H1 (cell line): ENCODE data around the gene GNLY. TPM values are rescaled to one million over a fixed set of nuclear protein-coding genes. Genes with fewer than 3 reads are reported as not detected.

ENCODE experiments used
- CTCF ChIA-PET: fragments of 300-600 bp; sonication (Branson Sonifier 250); formaldehyde crosslinking; loops from one replicate; lab custom pipeline; 2021; ENCODE audit not compliant: partially characterized antibody; lab: Charles Lee
- POLR2A ChIA-PET: fragments of 300-600 bp; sonication (Branson Sonifier 250); formaldehyde crosslinking; loops from one replicate; lab custom pipeline; 2021; ENCODE audit warnings: inconsistent platforms; ENCODE audit not compliant: partially characterized antibody; lab: Charles Lee
- DNase-seq, 2 experiments: peaks; one replicate each; pipeline versions ENCODE4 v3.0.0 to v3.0.0-alpha.2; 2010 to 2022; ENCODE audit warnings: low spot score in 2 of 2, low read depth in 1 of 2, mixed read lengths in 1 of 2
- FAIRE-seq: peaks from 2 replicates; lab custom pipeline; 2011; peaks lifted over from hg19 to GRCh38; lab: Jason Lieb, UNC
- H2AFZ ChIP-seq: 2 replicates; pipeline ENCODE4 v1.8.1; 2012; ENCODE audit warnings: low read length, inconsistent platforms
- H2AK5ac ChIP-seq: 2 replicates; pipeline ENCODE4 v1.6.1; 2013; ENCODE audit warnings: low read depth, low read length
- H2BK120ac ChIP-seq: replicated peaks from 2 replicates; pipeline ENCODE3; 2013; ENCODE audit warnings: low read depth, low read length, inconsistent platforms
- H2BK12ac ChIP-seq: 2 replicates; pipeline ENCODE4 v1.6.1; 2013; ENCODE audit warnings: low read depth, low read length
- H2BK15ac ChIP-seq: 2 replicates; pipeline ENCODE4 v1.6.1; 2013; ENCODE audit warnings: low read length
- H2BK20ac ChIP-seq: 2 replicates; pipeline ENCODE4 v1.6.1; 2013; ENCODE audit warnings: low read length
- H2BK5ac ChIP-seq: 2 replicates; pipeline ENCODE4 v1.6.1; 2013; ENCODE audit warnings: low read depth, low read length
- H3K14ac ChIP-seq: 2 replicates; pipeline ENCODE4 v1.6.1; 2013; ENCODE audit warnings: inconsistent platforms; ENCODE audit not compliant: insufficient read length
- H3K18ac ChIP-seq: 2 replicates; pipeline ENCODE4 v1.6.1; 2013; ENCODE audit warnings: low read length; ENCODE audit errors: extremely low read depth
- H3K23ac ChIP-seq: 2 replicates; pipeline ENCODE4 v1.6.1; 2013; ENCODE audit warnings: inconsistent platforms; ENCODE audit not compliant: insufficient read length
- H3K23me2 ChIP-seq: 2 replicates; pipeline ENCODE4 v1.6.1; 2013; ENCODE audit warnings: low read depth, low read length
- H3K27ac ChIP-seq: 2 replicates; pipeline ENCODE4 v1.6.1; 2011; ENCODE audit warnings: low read depth, low read length, inconsistent platforms
- H3K27me3 ChIP-seq, 4 experiments: replicated peaks in 1 of 4; 1 replicate in 1 of 4; 2 replicates in 3 of 4; pipeline versions ENCODE4 v1.6.1 to v1.8.1; 2011 to 2013; ENCODE audit warnings: low read length in 3 of 4, mild to moderate bottlenecking in 3 of 4, inconsistent platforms in 2 of 4, mixed read lengths in 2 of 4, moderate library complexity in 1 of 4; ENCODE audit not compliant: control insufficient read depth in 3 of 4, insufficient read depth in 3 of 4; ENCODE audit errors: extremely low read depth in 1 of 4
- H3K36me3 ChIP-seq, 4 experiments: 2 replicates each; pipeline versions ENCODE4 v1.6.1 to v1.8.1; 2011 to 2013; ENCODE audit warnings: mild to moderate bottlenecking in 4 of 4, low read length in 3 of 4, moderate library complexity in 2 of 4, control low read depth in 1 of 4, inconsistent platforms in 1 of 4; ENCODE audit not compliant: insufficient read depth in 4 of 4, control insufficient read depth in 2 of 4
- H3K4ac ChIP-seq: replicated peaks from 2 replicates; pipeline ENCODE3; 2013; ENCODE audit warnings: low read length, low read depth, mixed read lengths, inconsistent platforms; ENCODE audit not compliant: insufficient read length
- H3K4me1 ChIP-seq, 4 experiments: replicated peaks in 1 of 4; 1 replicate in 1 of 4; 2 replicates in 3 of 4; pipeline versions ENCODE4 v1.6.1 to v1.8.1; 2011 to 2013; ENCODE audit warnings: low read length in 3 of 4, inconsistent platforms in 2 of 4, mixed read lengths in 1 of 4; ENCODE audit not compliant: insufficient read depth in 4 of 4, control insufficient read depth in 3 of 4
- H3K4me2 ChIP-seq, 2 experiments: 2 replicates each; pipeline versions ENCODE4 v1.6.1 to v1.8.1; 2011 to 2013; ENCODE audit warnings: low read depth in 2 of 2, low read length in 2 of 2, control low read depth in 1 of 2, inconsistent platforms in 1 of 2, mild to moderate bottlenecking in 1 of 2; ENCODE audit not compliant: insufficient read depth in 1 of 2
- H3K4me3 ChIP-seq, 4 experiments: fragments of 200-600, 300-600 bp in 1 of 4; sonication (generic), shearing (Covaris generic), sonication (Bioruptor Twin) in 1 of 4; 2 replicates each; pipeline versions ENCODE4 v1.5.1 to v1.8.1; 2011 to 2016; ENCODE audit warnings: low read length in 4 of 4, low read depth in 3 of 4, control low read depth in 2 of 4, inconsistent platforms in 2 of 4, mild to moderate bottlenecking in 2 of 4, mixed read lengths in 1 of 4, moderate library complexity in 1 of 4; ENCODE audit not compliant: insufficient read depth in 2 of 4; ENCODE audit errors: extremely low read depth in 1 of 4
- H3K56ac ChIP-seq: replicated peaks from 2 replicates; pipeline ENCODE3; 2013; ENCODE audit warnings: low read depth, mild to moderate bottlenecking, mixed read lengths, low read length, inconsistent platforms; ENCODE audit not compliant: insufficient read length
- H3K79me1 ChIP-seq: 2 replicates; pipeline ENCODE4 v1.6.1; 2013; ENCODE audit warnings: low read depth, low read length, control low read depth
- H3K79me2 ChIP-seq, 2 experiments: 2 replicates each; pipeline versions ENCODE4 v1.6.1 to v1.8.1; 2012 to 2013; ENCODE audit warnings: low read length in 2 of 2, mild to moderate bottlenecking in 2 of 2, inconsistent platforms in 1 of 2; ENCODE audit not compliant: insufficient read depth in 2 of 2, control insufficient read depth in 1 of 2
- H3K9ac ChIP-seq, 4 experiments: replicated peaks in 1 of 4; 1 replicate in 1 of 4; 2 replicates in 3 of 4; pipeline versions ENCODE4 v1.6.1 to v1.8.1; 2011 to 2013; ENCODE audit warnings: low read depth in 3 of 4, low read length in 3 of 4, control low read depth in 2 of 4, mild to moderate bottlenecking in 2 of 4, moderate library complexity in 2 of 4, inconsistent platforms in 1 of 4; ENCODE audit errors: extremely low read depth in 1 of 4
- H3K9me3 ChIP-seq, 2 experiments: 2 replicates each; pipeline versions ENCODE4 v1.6.1 to v1.8.1; 2012 to 2013; ENCODE audit warnings: mild to moderate bottlenecking in 2 of 2, moderate library complexity in 2 of 2, control low read depth in 1 of 2, inconsistent platforms in 1 of 2, low read depth in 1 of 2, low read length in 1 of 2, mixed read lengths in 1 of 2; ENCODE audit not compliant: insufficient read depth in 2 of 2
- H4K20me1 ChIP-seq, 2 experiments: replicated peaks in 1 of 2; 2 replicates each; pipeline versions ENCODE3 to v1.8.1; 2011 to 2013; ENCODE audit warnings: inconsistent platforms in 2 of 2, low read length in 2 of 2, mild to moderate bottlenecking in 1 of 2; ENCODE audit not compliant: insufficient read depth in 2 of 2, control insufficient read depth in 1 of 2
- H4K5ac ChIP-seq: 2 replicates; pipeline ENCODE4 v1.6.1; 2013; ENCODE audit warnings: low read length, low read depth, mixed read lengths, inconsistent platforms; ENCODE audit not compliant: insufficient read length
- H4K8ac ChIP-seq: 2 replicates; pipeline ENCODE4 v1.8.0; 2013; ENCODE audit warnings: mild to moderate bottlenecking, moderate library complexity, low read length, inconsistent platforms; ENCODE audit not compliant: insufficient read depth; ENCODE audit errors: extremely low read depth
- H4K91ac ChIP-seq: replicated peaks from 2 replicates; pipeline ENCODE3; 2013; ENCODE audit warnings: low read length, mixed read lengths, inconsistent platforms; ENCODE audit not compliant: insufficient read length
- EGR1 ChIP-seq: IDR thresholded peaks from 2 replicates; pipeline ENCODE4 v1.6.1; 2011; ENCODE audit warnings: low read depth, low read length, borderline replicate concordance
- EP300 ChIP-seq, 2 experiments: IDR thresholded peaks; 1 replicate in 1 of 2; 2 replicates in 1 of 2; pipeline ENCODE4 v1.6.1; 2011 to 2012; ENCODE audit warnings: low read depth in 2 of 2, low read length in 2 of 2, mild to moderate bottlenecking in 2 of 2, borderline replicate concordance in 1 of 2, inconsistent platforms in 1 of 2, moderate library complexity in 1 of 2
- GABPA ChIP-seq: IDR thresholded peaks from 2 replicates; pipeline ENCODE4 v1.6.1; 2011; ENCODE audit warnings: mild to moderate bottlenecking, low read length, moderate library complexity, borderline replicate concordance; ENCODE audit not compliant: insufficient read depth
- HDAC2 ChIP-seq, 2 experiments: fragments of 300-600 bp in 1 of 2; sonication (generic) in 1 of 2; IDR thresholded peaks; 2 replicates each; pipeline ENCODE4 v1.6.1; 2011 to 2012; ENCODE audit warnings: low read depth in 2 of 2, low read length in 2 of 2, mild to moderate bottlenecking in 2 of 2, moderate library complexity in 2 of 2, borderline replicate concordance in 1 of 2, inconsistent platforms in 1 of 2
- JUND ChIP-seq: IDR thresholded peaks from 2 replicates; pipeline ENCODE4 v1.6.1; 2011; ENCODE audit warnings: mild to moderate bottlenecking, improper control_type of control experiment, low read length
- RAD21 ChIP-seq, 2 experiments: IDR thresholded peaks in 1 of 2; conservative IDR thresholded peaks in 1 of 2; 2 replicates each; pipeline ENCODE4 v1.6.1; 2011; ENCODE audit warnings: low read depth in 2 of 2, low read length in 2 of 2, improper control_type of control experiment in 1 of 2, inconsistent platforms in 1 of 2, mild to moderate bottlenecking in 1 of 2, moderate library complexity in 1 of 2
- TAF1 ChIP-seq: IDR thresholded peaks from 2 replicates; pipeline ENCODE4 v1.6.1; 2011; ENCODE audit warnings: mild to moderate bottlenecking, low read depth, low read length
- TAF7 ChIP-seq: optimal IDR thresholded peaks from 2 replicates; pipeline ENCODE3; 2011; ENCODE audit warnings: low read depth, mild to moderate bottlenecking, inconsistent platforms, low read length, moderate library complexity, borderline replicate concordance
- ZNF274 ChIP-seq: IDR thresholded peaks from 2 replicates; pipeline ENCODE4 v1.7.0; 2012; ENCODE audit warnings: low read length, borderline replicate concordance; ENCODE audit errors: extremely low read depth
- WGBS, 2 experiments: shearing (Covaris generic) in 1 of 2; methylation state at CpG; one replicate each; pipeline versions ENCODE4 v1.1.6 to v1.1.7; 2013 to 2015; ENCODE audit warnings: low lambda C conversion rate in 2 of 2, mixed read lengths in 2 of 2, inconsistent platforms in 1 of 2, low coverage in 1 of 2, missing lambda C conversion rate in 1 of 2; ENCODE audit not compliant: insufficient replicate concordance in 2 of 2, insufficient coverage in 1 of 2, insufficient read length in 1 of 2; ENCODE audit errors: extremely low coverage in 1 of 2, missing lambda C conversion rate in 1 of 2; 5-methylcytosine and 5-hydroxymethylcytosine counted together
- polyA plus RNA-seq, 7 experiments: library from polyadenylated mRNA; depleted of rRNA in 3 of 7; stranded (reverse) in 5 of 7; unstranded in 2 of 7; fragments of >200 nt in 5 of 7; fragments of 200-250 nt in 2 of 7; gene quantifications; 1 replicate in 5 of 7; 2 replicates in 1 of 7; 4 replicates in 1 of 7; pipeline versions ENCODE4 v1.2.1 to v1.2.3, GENCODE V29; 2011 to 2013; ENCODE audit warnings: missing spikeins in 2 of 7, mixed read lengths in 2 of 7
- total RNA-seq: library from RNA; stranded (reverse); fragmentation: NEBNext Ultra II Directional; extraction: Animal tissue kit (Norgen Biotek cat#: 25700); gene quantifications from 2 replicates; pipeline ENCODE4 v1.2.1, GENCODE V29; 2021
- TF ChIP-seq, protein P1 (sequence below), 3 experiments: IDR thresholded peaks; 1 replicate in 2 of 3; 2 replicates in 1 of 3; pipeline versions ENCODE4 v1.5.1 to v1.6.1; 2011; ENCODE audit warnings: low read length in 3 of 3, mild to moderate bottlenecking in 3 of 3, inconsistent platforms in 2 of 3, low read depth in 1 of 3, moderate library complexity in 1 of 3; ENCODE audit not compliant: insufficient read depth in 1 of 3; ENCODE audit errors: control extremely low read depth in 1 of 3

GNLY gene
- total and polyA plus RNA-seq, 2 of the 8 experiments (the other 6 are each of a cell fraction or from before 2014, with no cell fraction given): 0.03 TPM; not detected in 1

DNA sequence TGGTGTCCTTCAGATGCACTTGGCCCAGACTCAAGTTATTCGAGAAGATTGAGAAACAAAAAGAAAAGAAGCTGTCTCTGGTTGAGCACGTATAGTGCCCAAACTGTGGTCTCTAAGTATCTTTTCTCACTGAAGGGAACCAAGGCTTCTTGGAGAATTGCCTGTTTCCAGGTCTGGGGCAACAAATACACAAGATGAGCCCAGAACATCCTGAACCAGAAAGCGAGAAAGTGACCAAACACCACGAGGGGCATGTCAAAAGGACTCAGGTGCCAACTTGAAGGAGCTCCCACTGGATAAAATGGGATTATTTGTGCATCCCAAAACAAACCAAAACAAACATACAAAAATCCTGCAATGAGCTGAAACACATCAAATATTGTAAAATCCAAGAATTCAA is 46.0 kb downstream of the GNLY start:
- Histone ChIP-seq H3K79me1 (no peaks in the 10 kb centered on the region), H3K23ac (no peak overlapping the region), H3K27me3 (peaks cover 0 to 3% (median 2%) of the 10 kb centered on the region in 4 experiments; a peak in 1 of 7 replicates), H3K79me2 (no peaks in the 10 kb centered on the region), H3K9me3 (0 out of 4 replicates have a peak, but pooled peaks cover 0 to 3% of the 10 kb centered on the region in 2 experiments), H3K4me3 (no peak overlapping the region), H2BK5ac (no peak overlapping the region), H4K91ac (no peak overlapping the region), H2BK20ac (no peak overlapping the region), H3K36me3 (no peaks in the 10 kb centered on the region), H3K4me2 (no peak overlapping the region), H2BK120ac (no peak overlapping the region), H2BK12ac (no peak overlapping the region), H3K4ac (no peak overlapping the region), H4K8ac (no peak overlapping the region), H4K5ac (no peak overlapping the region), H2AK5ac (no peak overlapping the region), H3K56ac (no peak overlapping the region), H3K4me1 (peaks cover 0 to 7% (median 4%) of the 10 kb centered on the region in 4 experiments; a peak in 2 of 7 replicates), H3K14ac (no peak overlapping the region), H2AFZ (no peak overlapping the region), H3K18ac (no peak overlapping the region), H3K23me2 (no peaks in the 10 kb centered on the region; the same call in 1 of the 2 replicates), H3K9ac (no peak overlapping the region), H2BK15ac (no peak overlapping the region), H4K20me1 (no peaks in the 10 kb centered on the region), H3K27ac (no peak overlapping the region)
- no peak for DNase-seq
- no peak for FAIRE-seq
- ChIA-PET CTCF (interaction anchor here (0.7 to 47.8 kb wide), 10 partner anchors 11 to 104 kb away, joined by 3 to 986 read pairs (median 26); partner anchors contain the start of gene ATOH8), POLR2A (interaction anchor here (0.6 to 0.8 kb wide), 2 partner anchors 10 to 65 kb away, joined by 3 read pairs; no protein-coding TSS in a partner anchor)
- WGBS, 2 experiments: 89% methylated on average over 4 of the region's 4 CpGs; no CpG with 5 or more reads in 1 of the 2 experiments
- no peak for TF ChIP-seq EP300 (IDR thresholded peaks at IDR 0.05; ENCODE audit: borderline replicate concordance in 1 of 2, low read depth in 2 of 2, low read length in 2 of 2)
- no peak for TF ChIP-seq EGR1
- no peak for TF ChIP-seq TAF7
- TF ChIP-seq ZNF274: no peak
- TF ChIP-seq, protein P1, sequence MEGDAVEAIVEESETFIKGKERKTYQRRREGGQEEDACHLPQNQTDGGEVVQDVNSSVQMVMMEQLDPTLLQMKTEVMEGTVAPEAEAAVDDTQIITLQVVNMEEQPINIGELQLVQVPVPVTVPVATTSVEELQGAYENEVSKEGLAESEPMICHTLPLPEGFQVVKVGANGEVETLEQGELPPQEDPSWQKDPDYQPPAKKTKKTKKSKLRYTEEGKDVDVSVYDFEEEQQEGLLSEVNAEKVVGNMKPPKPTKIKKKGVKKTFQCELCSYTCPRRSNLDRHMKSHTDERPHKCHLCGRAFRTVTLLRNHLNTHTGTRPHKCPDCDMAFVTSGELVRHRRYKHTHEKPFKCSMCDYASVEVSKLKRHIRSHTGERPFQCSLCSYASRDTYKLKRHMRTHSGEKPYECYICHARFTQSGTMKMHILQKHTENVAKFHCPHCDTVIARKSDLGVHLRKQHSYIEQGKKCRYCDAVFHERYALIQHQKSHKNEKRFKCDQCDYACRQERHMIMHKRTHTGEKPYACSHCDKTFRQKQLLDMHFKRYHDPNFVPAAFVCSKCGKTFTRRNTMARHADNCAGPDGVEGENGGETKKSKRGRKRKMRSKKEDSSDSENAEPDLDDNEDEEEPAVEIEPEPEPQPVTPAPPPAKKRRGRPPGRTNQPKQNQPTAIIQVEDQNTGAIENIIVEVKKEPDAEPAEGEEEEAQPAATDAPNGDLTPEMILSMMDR (IDR thresholded peaks at IDR 0.05; ENCODE audit: control extremely low read depth in 1 of 3, insufficient read depth in 1 of 3, low read depth in 1 of 3, low read length in 3 of 3): no peak
- TF ChIP-seq TAF1: no peak
- TF ChIP-seq RAD21 (IDR thresholded peaks at IDR 0.05 in 1 of 2, conservative IDR thresholded peaks at IDR 0.05 in 1 of 2; ENCODE audit: low read depth in 2 of 2, low read length in 2 of 2): no peak
- no peak for TF ChIP-seq HDAC2 (IDR thresholded peaks at IDR 0.05; ENCODE audit: borderline replicate concordance in 1 of 2, low read depth in 2 of 2, low read length in 2 of 2)
- no peak for TF ChIP-seq GABPA
- no peak for TF ChIP-seq JUND
